ENCODE data around the gene SOX5. TPM values are rescaled to one million over a fixed set of nuclear protein-coding genes. Genes with fewer than 3 reads are reported as not detected.
"Not testable (repeated sequence)": the region's sequence is repeated elsewhere in the genome, so short reads cannot be mapped to it uniquely, and the experiment has no call there.

SOX5 gene
- total and polyA plus RNA-seq, 2 donors = 6.6 to 61.4 TPM

GRCh38 chr12:23504641-23505399 is 444.6 kb downstream of the SOX5 start:
- Histone ChIP-seq H3K27ac (ENCODE audit: low read depth) (no peak overlapping the region), H3K36me3 (ENCODE audit: insufficient read depth) (no peaks in the 10 kb centered on the region), H3K4me1 (ENCODE audit: insufficient read depth) (no peaks in the 10 kb centered on the region), H3K4me3 (ENCODE audit: low read depth, low read length) (no peak overlapping the region)
- 77% methylated on average over 4 of the region's 4 CpGs for WGBS
- DNase-seq (ENCODE audit: extremely low spot score) = no peak

DNA sequence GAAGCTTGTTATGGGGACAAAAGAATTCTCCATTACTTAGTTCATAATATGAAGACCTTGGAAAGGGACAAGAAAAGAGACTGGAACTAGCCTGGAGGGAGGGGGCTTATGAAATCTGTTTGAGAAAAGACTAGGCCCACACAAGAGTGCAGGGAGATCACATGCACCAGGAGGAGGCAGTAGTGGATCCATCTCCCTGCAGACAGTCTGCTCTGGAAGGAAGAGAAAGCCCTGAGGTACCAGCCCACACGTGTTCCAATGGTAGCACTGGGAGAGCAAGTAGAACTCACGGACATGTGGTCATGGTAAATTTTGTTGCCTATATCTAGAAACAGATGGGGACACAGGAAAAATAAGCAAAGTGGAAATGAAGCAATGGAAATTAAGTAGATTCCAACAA is 445.4 kb downstream of the SOX5 start:
- 79% methylated on average over 2 of the region's 2 CpGs for WGBS
- Histone ChIP-seq H3K27ac (ENCODE audit: low read depth) (no peak overlapping the region), H3K36me3 (ENCODE audit: insufficient read depth) (no peaks in the 10 kb centered on the region), H3K4me1 (ENCODE audit: insufficient read depth) (no peaks in the 10 kb centered on the region), H3K4me3 (ENCODE audit: low read depth, low read length) (no peak overlapping the region)
- DNase-seq (ENCODE audit: extremely low spot score) = no peak

DNA sequence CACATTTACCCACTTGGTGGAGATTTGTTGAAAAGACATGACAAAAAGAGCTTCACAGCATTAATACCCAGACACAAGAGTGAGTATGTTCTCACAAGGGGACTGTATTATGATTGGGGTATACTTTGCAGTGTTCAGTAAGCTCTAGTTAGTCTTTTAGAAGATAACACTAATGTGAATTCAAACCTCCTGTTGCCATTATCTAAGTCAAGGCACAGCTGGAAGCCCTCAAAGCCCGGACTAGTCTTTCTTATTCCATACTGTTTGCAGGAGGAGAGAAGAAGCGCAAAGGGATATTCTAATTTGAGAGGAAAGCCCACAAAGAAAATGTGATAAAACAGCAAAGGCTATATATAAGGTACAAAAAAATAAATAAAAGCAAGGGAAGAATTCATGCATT is 445.9 kb downstream of the SOX5 start:
- 60% methylated on average over 2 of the region's 2 CpGs for WGBS
- H3K4me1 ChIP-seq (ENCODE audit: insufficient read depth) = no peaks in the 10 kb centered on the region
- no peaks in the 10 kb centered on the region for H3K36me3 ChIP-seq (ENCODE audit: insufficient read depth)
- no peak overlapping the region for H3K27ac ChIP-seq (ENCODE audit: low read depth)
- no peak overlapping the region for H3K4me3 ChIP-seq (ENCODE audit: low read depth, low read length)
- no peak for DNase-seq (ENCODE audit: extremely low spot score)

GRCh38 chr12:23502259-23502658 is 447.2 kb downstream of the SOX5 start:
- no peak for DNase-seq (ENCODE audit: extremely low spot score)
- H3K27ac ChIP-seq (ENCODE audit: low read depth) = no peak overlapping the region
- no peaks in the 10 kb centered on the region for H3K36me3 ChIP-seq (ENCODE audit: insufficient read depth)
- no peaks in the 10 kb centered on the region for H3K4me1 ChIP-seq (ENCODE audit: insufficient read depth)
- WGBS = 64% methylated on average over 3 of the region's 3 CpGs
- H3K4me3 ChIP-seq (ENCODE audit: low read depth, low read length) = no peak overlapping the region

DNA sequence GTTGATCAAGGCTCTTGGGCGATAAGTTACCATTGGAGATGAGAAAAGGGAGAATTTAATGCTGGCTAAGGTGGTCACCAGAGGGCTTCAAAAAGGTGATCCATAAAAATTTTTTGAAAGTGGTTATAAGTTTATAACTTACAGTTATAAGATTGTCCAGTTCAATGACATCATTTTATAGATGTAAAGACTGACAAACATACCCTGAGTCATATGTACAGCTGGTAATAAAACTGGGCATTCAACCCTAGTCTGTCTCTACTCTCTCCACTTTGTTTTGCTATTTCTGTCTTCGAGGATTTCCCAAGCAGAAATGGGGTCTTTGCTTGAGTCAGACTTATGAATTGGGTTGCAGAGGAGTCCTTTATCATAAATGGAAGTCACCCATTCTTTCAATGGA is 454.0 kb downstream of the SOX5 start:
- H3K4me1 ChIP-seq (ENCODE audit: insufficient read depth) = no peaks in the 10 kb centered on the region
- no peak for DNase-seq (ENCODE audit: extremely low spot score)
- H3K36me3 ChIP-seq (ENCODE audit: insufficient read depth) = no peaks in the 10 kb centered on the region
- WGBS = 70% methylated on average over 2 of the region's 2 CpGs
- H3K4me3 ChIP-seq (ENCODE audit: low read depth, low read length) = no peak overlapping the region
- H3K27ac ChIP-seq (ENCODE audit: low read depth) = no peak overlapping the region

DNA sequence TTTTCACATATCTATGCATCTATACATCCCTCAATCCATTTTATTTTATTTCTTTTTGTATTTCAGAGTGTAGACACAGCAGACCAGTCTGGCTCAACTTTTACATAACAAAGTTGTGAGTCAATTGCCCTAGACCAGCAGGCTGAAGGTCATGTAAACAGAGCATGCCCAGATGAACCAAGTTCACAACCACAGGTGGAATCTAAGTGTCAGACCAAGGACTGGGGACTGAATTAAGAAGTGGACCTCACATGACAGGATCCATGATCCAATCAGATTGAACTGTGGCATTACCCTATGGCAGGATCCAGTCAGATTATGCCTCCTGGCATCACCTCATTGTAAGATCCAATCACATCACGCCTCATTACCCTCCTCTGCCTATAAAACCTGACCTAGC is 455.8 kb downstream of the SOX5 start:
- no peaks in the 10 kb centered on the region for H3K4me1 ChIP-seq (ENCODE audit: insufficient read depth)
- no peaks in the 10 kb centered on the region for H3K36me3 ChIP-seq (ENCODE audit: insufficient read depth)
- no peak overlapping the region for H3K27ac ChIP-seq (ENCODE audit: low read depth)
- DNase-seq (ENCODE audit: extremely low spot score) = no peak
- no peak overlapping the region for H3K4me3 ChIP-seq (ENCODE audit: low read depth, low read length)
- 83% methylated on average over 1 of the region's 1 CpG for WGBS

GRCh38 chr12:23491029-23491428 is 458.4 kb downstream of the SOX5 start:
- 82% methylated on average over 3 of the region's 3 CpGs for WGBS
- H3K4me3 ChIP-seq (ENCODE audit: low read depth, low read length) = not testable (repeated sequence)

GRCh38 chr12:23488130-23488529 is 461.3 kb downstream of the SOX5 start:
- Histone ChIP-seq H3K36me3 (ENCODE audit: insufficient read depth) (no peaks in the 10 kb centered on the region), H3K4me1 (ENCODE audit: insufficient read depth) (no peaks in the 10 kb centered on the region), H3K4me3 (ENCODE audit: low read depth, low read length) (no peak overlapping the region), H3K27ac (ENCODE audit: low read depth) (no peak overlapping the region)
- no peak for DNase-seq (ENCODE audit: extremely low spot score)
- 83% methylated on average over 2 of the region's 2 CpGs for WGBS

More at GRCh38 chr12:23491029-23491428, 458.4 kb downstream of the SOX5 start:
- not testable (repeated sequence) for H3K27ac ChIP-seq (ENCODE audit: low read depth); DNase-seq (ENCODE audit: extremely low spot score); H3K4me1 ChIP-seq (ENCODE audit: insufficient read depth); H3K36me3 ChIP-seq (ENCODE audit: insufficient read depth)

DNA sequence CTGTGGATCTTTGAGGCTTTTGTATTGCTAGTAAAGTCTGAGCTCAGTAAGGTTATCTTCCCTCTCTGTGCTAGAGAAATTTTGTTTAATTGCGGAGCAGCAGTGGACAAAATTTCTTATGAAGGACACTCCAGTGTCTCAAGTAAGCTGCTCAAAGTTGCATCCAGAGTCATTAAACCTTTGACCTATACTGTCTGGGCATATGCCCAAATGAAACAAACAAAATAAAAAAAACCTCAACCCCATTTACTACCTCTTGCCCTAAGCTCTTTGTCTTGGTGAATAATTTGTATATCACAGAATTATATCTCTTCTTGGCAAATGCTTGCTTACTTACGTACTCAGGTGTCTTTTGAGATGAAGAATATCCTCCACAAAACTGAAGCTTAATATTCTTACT is 465.2 kb downstream of the SOX5 start:
- no peak overlapping the region for H3K4me3 ChIP-seq (ENCODE audit: low read depth, low read length)
- DNase-seq (ENCODE audit: extremely low spot score) = no peak
- WGBS = 82% methylated on average over 2 of the region's 2 CpGs
- H3K36me3 ChIP-seq (ENCODE audit: insufficient read depth) = no peaks in the 10 kb centered on the region
- no peaks in the 10 kb centered on the region for H3K4me1 ChIP-seq (ENCODE audit: insufficient read depth)
- H3K27ac ChIP-seq (ENCODE audit: low read depth) = no peak overlapping the region

GRCh38 chr12:23482571-23482970 is 466.9 kb downstream of the SOX5 start:
- Histone ChIP-seq H3K4me1 (ENCODE audit: insufficient read depth) (no peaks in the 10 kb centered on the region), H3K27ac (ENCODE audit: low read depth) (no peak overlapping the region), H3K4me3 (ENCODE audit: low read depth, low read length) (no peak overlapping the region), H3K36me3 (ENCODE audit: insufficient read depth) (no peaks in the 10 kb centered on the region)
- DNase-seq (ENCODE audit: extremely low spot score) = no peak
- WGBS = 85% methylated on average over 1 of the region's 1 CpG
